SU-DHL-6 (cell line): ENCODE results near the gene BRICD5.

Experiments used
- H2AFZ ChIP-seq: fragments of 200-600 bp; sonication (generic); 2 replicates; pipeline ENCODE4 v1.6.1; 2014; ENCODE audit warnings: low read depth, mild to moderate bottlenecking, moderate library complexity, mixed read lengths, antibody characterized with exemption, low read length; ENCODE audit not compliant: severe bottlenecking
- H3F3A ChIP-seq: fragments of 200-600 bp; shearing (Covaris generic); 2 replicates; pipeline ENCODE4 v1.6.0; 2016; ENCODE audit warnings: antibody characterized with exemption, mild to moderate bottlenecking; ENCODE audit not compliant: insufficient read depth
- H3K27ac ChIP-seq: fragments of 200-600 bp; sonication (generic); 2 replicates; pipeline ENCODE4 v1.5.1; 2016; ENCODE audit warnings: low read depth, mild to moderate bottlenecking, low read length, moderate library complexity, mixed read lengths
- H3K27me3 ChIP-seq: fragments of 200-600 bp; sonication (generic), shearing (Covaris generic); 2 replicates; pipeline ENCODE4 v1.6.0; 2014; ENCODE audit warnings: mild to moderate bottlenecking, low read length
- H3K36me3 ChIP-seq: fragments of 200-600 bp; sonication (generic); 2 replicates; pipeline ENCODE4 v1.6.1; 2014; ENCODE audit warnings: mild to moderate bottlenecking, low read length, mixed read lengths
- H3K4me2 ChIP-seq: fragments of 300-600, 200-600 bp; shearing (Covaris generic), sonication (generic); 2 replicates; pipeline ENCODE4 v1.6.0; 2014; ENCODE audit warnings: low read length, low read depth, mild to moderate bottlenecking; ENCODE audit not compliant: poor library complexity, severe bottlenecking
- H3K4me3 ChIP-seq: fragments of 200-600 bp; sonication (generic); 2 replicates; pipeline ENCODE4 v1.5.1; 2014; ENCODE audit warnings: antibody characterized with exemption, low read length, mild to moderate bottlenecking, mixed read lengths; ENCODE audit not compliant: insufficient read depth, poor library complexity, severe bottlenecking
- H3K79me2 ChIP-seq: fragments of 200-600 bp; sonication (generic); 2 replicates; pipeline ENCODE4 v1.6.1; 2014; ENCODE audit warnings: mild to moderate bottlenecking, low read length, moderate library complexity; ENCODE audit not compliant: insufficient read depth
- H3K9ac ChIP-seq: fragments of 200-600 bp; sonication (generic); 2 replicates; pipeline ENCODE4 v1.7.0; 2014; ENCODE audit warnings: mild to moderate bottlenecking, low read length
- H3K9me2 ChIP-seq: fragments of 200-600 bp; sonication (generic); replicated peaks from 2 replicates; pipeline ENCODE4 v1.6.1; 2014; ENCODE audit warnings: low read length; ENCODE audit not compliant: insufficient read depth
- H3K9me3 ChIP-seq: fragments of 200-600 bp; sonication (generic); 2 replicates; pipeline ENCODE4 v1.6.1; 2014; ENCODE audit warnings: low read length, mixed read lengths; ENCODE audit not compliant: insufficient read depth
- H4K20me1 ChIP-seq: fragments of 200-600 bp; sonication (generic); 2 replicates; pipeline ENCODE4 v1.6.1; 2014; ENCODE audit warnings: low read depth, mild to moderate bottlenecking, antibody characterized with exemption, low read length, moderate library complexity, mixed read lengths
- CTCF ChIP-seq: fragments of 200-600 bp; sonication (generic); IDR thresholded peaks from one replicate; pipeline ENCODE4 v1.5.1; 2017; ENCODE audit warnings: antibody characterized with exemption, mild to moderate bottlenecking, low read length, moderate library complexity; ENCODE audit not compliant: insufficient read depth, poor library complexity, severe bottlenecking
- EZH2phosphoT487 ChIP-seq: fragments of 200-600 bp; sonication (generic), shearing (Covaris generic); conservative IDR thresholded peaks from 2 replicates; pipeline ENCODE4 v1.6.1; 2018; ENCODE audit warnings: mild to moderate bottlenecking, antibody characterized with exemption, low read length, moderate library complexity, mixed read lengths

BRICD5 gene

GRCh38 chr16:2190659-2191445 is 19.8 kb downstream of the BRICD5 start:
- Histone ChIP-seq H2AFZ (no peak overlapping the region), H3K4me2 (no peak overlapping the region), H3K36me3 (no peaks in the 10 kb centered on the region), H3K4me3 (no peak overlapping the region), H3K9ac (no peak overlapping the region), H3K9me3 (no peaks in the 10 kb centered on the region), H3K9me2 (no peaks in the 10 kb centered on the region), H3K27me3 (no peaks in the 10 kb centered on the region), H3K79me2 (no peaks in the 10 kb centered on the region), H3F3A (no peaks in the 10 kb centered on the region), H4K20me1 (no peaks in the 10 kb centered on the region), H3K27ac (no peak overlapping the region)
- TF ChIP-seq CTCF: no peak
- TF ChIP-seq EZH2phosphoT487: no peak

- H3K79me2 ChIP-seq: no peaks in the 10 kb centered on the region
- H2AFZ ChIP-seq: no peak overlapping the region
Measured at GRCh38 chr16:2190002-2190658, 20.5 kb downstream of the BRICD5 start.

GRCh38 chr16:2189252-2189893 is 21.3 kb downstream of the BRICD5 start:
- Histone ChIP-seq H3K4me3 (no peak overlapping the region), H3K9ac (no peak overlapping the region), H3K9me3 (no peaks in the 10 kb centered on the region), H3K27me3 (no peaks in the 10 kb centered on the region), H3K9me2 (no peaks in the 10 kb centered on the region), H3K4me2 (no peak overlapping the region), H3K27ac (no peak overlapping the region), H3F3A (no peaks in the 10 kb centered on the region), H2AFZ (no peak overlapping the region), H4K20me1 (no peaks in the 10 kb centered on the region; the same call in 1 of the 2 replicates), H3K79me2 (no peaks in the 10 kb centered on the region), H3K36me3 (no peaks in the 10 kb centered on the region)
- TF ChIP-seq CTCF (no peak), EZH2phosphoT487 (no peak)

More at GRCh38 chr16:2190002-2190658, 20.5 kb downstream of the BRICD5 start:
- Histone ChIP-seq H3K36me3 (no peaks in the 10 kb centered on the region), H3K4me2 (no peak overlapping the region), H3K9ac (no peak overlapping the region), H3K9me3 (no peaks in the 10 kb centered on the region), H4K20me1 (no peaks in the 10 kb centered on the region), H3K9me2 (no peaks in the 10 kb centered on the region), H3K27ac (no peak overlapping the region), H3K4me3 (no peak overlapping the region), H3F3A (no peaks in the 10 kb centered on the region), H3K27me3 (no peaks in the 10 kb centered on the region)
- TF ChIP-seq EZH2phosphoT487 (no peak), CTCF (no peak)
